T follicular helper cell (primary cell): ENCODE measurements around the gene PDGFRB.

Experiments used
- DNase-seq: peaks from one replicate; pipeline ENCODE4 v3.0.0-alpha.2; 2020; ENCODE audit warnings: low read depth
- total RNA-seq, 2 experiments: gene quantifications; one replicate each; lab custom pipeline; 2026; lab: John Stamatoyannopoulos, UW

PDGFRB gene
- 0 to 0.04 reads per million in 2 experiments for total RNA-seq

DNA sequence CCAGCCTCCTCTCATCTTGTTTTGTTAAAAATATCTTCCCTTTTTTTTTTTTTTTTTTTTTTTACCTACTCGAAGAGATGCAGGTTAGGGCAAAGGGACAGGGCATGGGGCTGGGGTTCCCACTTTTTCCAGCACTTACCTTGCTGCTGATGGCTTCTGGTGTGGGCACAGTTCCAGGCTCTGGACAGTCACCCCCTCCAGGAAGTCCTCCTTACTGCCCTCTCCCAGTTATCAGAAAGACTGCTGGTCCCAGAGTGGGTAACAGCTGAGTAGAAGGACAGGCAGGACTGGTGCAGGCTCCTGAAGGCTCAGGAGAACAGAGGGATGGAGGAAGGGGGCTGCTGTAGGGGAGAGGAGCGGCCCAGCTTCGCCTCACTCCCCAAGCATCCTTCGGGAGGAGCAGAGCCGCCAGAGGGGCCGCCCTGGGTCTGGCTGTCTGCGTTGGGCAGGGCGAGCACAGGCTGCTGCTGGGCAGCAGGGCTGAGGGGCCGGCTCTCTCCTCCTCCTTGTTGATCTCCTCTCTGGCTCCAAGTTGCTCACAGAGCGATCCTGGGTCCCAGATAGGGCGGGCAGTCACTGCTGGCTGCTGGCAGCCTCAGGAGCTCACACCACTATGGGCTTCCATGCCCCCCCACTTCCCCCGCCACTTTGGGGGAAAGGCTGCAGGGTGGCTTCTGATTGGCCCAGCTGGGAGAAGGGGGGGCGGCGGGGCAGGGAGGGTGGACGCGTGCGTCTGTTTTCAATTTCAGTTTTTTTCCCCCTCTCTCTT is at the start of gene PDGFRB:
Gene PDGFRB, minus strand, starts transcription at position 588 of the 769 bp plus-strand sequence. CDS start 18,798 bp downstream, outside the sequence.
- no peak for DNase-seq

DNA sequence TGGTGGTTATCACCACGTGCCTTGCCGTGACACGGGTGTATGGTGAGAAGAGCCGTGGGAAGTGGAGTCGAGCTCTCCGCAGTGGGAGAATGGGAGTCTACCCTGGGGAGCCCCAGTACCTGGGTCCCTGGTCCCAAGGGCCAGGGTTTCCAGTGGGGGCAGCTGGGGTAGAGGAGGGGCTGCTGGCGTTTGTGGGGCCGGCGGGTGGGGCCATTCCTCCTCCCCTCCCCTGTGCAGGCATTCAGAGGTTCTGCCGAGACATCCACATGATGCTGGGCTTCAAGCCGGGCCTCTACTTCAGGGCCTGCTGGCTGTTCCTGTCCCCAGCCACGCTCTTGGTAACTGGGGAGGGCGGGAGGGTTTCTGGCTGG is 48.9 kb upstream of the PDGFRB start:
- no peak for DNase-seq

DNA sequence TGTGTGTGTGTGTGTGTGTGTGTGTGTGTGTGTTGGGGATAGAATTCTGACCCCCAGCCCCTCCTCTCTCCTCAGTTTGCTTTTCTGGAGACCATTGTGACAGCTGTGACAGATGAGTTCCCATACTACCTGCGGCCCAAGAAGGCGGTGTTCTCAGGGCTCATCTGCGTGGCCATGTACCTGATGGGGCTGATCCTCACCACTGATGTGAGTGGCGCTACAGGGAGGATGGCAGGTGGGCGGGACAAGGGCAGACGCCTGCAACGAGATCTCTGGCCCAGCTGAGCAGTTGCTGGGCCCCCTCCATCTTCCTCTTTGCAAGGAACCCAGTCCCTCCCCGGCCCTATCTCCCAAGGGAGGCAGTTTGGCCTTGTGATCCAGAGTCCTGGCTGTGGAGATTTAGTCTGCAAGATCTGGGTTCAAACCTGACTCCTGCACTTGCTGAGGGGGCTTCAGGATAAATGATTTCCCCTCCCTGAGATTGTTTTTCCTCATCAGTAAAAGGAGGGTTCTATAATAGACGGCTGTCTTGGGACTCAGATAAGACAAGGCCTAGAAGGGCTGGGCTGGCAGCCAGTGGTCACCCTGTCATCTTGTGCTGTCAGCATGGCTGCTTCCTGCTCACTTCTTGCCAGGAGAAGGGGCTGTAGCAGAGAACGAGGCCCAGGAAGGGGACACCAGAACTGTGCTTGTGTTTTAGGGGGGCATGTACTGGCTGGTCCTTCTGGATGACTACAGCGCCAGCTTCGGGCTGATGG is 48.4 kb upstream of the PDGFRB start:
- no peak for DNase-seq

DNA sequence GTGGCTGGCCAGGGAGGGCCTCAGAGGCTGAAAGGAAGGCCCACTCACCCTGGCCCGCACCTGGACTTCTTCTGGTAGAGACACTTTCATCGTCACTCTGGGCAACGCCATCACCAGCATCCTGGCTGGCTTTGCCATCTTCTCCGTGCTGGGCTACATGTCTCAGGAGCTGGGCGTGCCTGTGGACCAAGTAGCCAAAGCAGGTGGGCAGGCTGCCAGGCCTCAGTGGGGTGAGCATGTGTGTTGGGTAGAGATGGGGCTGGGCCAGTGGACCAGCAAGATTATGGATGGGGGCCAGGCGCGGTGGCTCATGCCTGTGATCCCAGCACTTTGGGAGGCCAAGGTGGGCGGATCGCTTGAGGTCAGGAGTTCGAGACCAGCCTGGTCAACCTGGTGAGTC is 46.9 kb upstream of the PDGFRB start:
- DNase-seq: no peak

DNA sequence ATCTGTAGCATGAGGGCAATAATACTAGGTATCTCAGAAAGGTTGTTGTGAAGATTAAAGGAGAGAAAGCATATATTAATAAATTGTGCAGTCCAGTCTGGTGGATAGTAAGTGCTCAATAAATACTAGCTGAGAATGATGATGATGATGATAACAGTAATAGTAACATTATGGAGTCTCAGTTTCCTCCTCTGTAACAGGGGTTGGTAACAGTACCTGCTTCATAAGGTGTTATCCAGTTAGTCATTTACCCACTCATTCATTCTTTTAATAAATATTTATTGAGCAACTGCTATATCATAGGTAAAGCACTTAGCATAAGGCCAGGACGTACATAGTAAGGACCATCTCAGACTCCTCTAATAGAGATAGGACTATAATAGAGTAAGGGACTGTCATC is 41.8 kb upstream of the PDGFRB start:
- DNase-seq: no peak

DNA sequence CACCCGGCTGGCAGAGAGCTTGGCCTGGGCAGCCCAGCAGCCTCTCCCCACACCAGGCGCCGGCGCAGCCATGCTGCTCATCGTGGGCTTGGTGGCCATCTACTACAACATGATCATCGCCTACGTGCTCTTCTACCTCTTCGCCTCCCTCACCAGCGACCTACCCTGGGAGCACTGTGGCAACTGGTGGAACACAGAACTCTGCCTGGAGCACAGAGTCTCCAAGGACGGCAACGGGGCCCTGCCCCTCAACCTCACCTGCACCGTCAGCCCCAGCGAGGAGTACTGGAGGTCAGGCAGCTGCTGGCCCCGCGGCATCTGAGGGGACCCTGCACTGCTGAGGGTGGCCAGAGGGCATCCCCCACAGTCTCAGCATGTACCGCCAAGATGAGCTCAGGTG is 41.3 kb upstream of the PDGFRB start:
- DNase-seq: no peak

DNA sequence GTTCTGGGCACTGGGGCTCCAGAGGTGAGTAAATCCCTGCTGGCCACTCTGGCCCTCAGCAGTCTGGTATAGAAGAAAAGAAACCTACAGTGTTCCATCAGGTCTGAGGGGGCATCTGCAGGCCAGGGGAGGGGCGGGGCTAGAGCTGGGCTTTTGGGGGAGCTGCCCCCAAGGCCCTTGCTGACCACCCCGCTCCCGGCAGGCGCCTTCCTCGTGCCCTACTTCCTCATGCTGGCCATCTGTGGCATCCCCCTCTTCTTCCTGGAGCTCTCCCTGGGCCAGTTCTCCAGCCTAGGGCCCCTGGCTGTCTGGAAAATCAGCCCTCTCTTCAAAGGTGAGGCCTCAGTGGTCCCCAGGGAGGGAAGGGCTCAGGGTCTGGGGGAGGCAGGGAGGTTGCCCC is 40.9 kb upstream of the PDGFRB start:
- DNase-seq: no peak

DNA sequence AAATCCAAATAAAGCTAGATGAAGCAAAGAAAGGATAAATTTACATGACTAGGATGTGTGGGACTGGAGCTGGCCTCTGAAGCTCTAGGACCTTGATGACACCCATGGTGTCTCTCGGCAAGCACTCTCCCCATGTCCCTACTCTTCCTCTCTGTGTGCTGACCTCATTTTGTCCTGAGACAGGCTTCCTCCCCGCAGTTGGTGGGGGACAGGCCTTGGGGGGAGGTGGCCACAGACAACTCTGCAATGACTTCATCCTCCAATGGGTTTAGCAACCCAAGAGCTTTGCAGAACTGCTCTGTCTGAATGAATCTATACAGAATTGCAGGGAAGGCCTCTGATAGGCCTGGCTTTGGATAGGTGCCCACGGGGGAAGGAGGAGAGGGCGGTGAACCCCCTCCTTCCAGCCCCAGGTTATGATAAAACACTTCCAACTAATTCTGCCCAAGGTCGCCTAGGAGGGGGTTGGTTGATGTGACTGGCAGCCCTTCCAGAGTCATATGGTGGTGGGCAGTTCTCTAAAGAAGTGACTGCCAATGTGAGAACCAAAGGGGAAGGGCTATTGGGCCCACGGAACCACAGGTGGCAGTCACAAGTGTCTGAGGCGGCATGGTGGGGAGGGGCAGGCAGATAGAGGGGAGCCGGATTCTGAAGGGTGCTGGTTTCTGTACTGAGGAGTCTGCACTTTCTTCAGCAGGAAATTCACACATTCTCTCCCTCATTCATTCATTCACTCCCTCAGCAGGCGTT is 40.3 kb upstream of the PDGFRB start:
- no peak for DNase-seq

DNA sequence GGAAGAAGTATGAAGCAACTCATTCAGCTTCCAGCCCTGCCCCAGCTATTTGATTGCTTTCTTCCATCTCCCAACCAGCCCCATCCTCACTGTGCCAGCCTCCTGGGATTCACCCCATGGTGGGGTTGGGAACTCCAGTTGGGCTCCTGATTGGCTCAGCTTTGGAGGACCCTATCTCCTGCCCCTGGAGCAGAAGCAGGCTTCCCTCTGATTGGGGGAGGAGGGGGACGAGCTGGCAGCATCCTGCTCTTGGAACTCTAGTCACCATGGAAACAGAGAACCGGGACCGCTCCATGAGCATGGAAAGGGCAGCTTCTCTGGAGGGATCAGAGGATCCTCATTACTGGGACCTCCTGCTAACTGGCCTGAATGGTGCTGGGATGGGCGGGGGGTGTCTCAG is 36.8 kb upstream of the PDGFRB start:
- no peak for DNase-seq

DNA sequence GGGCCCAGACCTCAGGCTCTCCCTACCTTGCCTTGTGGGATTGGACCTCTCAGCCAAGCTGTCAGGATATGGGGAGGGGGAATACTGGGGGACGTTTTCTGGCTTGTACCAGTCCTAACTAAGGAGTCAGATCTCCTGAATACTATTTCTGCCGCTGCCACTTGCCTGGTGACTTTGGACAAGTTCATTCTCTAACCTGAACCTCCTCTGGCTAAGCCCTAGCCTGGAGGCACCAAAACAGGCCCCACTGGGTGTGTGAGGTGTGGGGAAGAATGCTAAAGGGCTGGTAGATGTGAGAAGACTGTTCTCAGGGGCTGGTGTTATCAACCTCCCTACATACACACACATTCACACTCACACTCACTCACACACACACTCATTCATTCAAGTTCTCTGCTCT is 35.3 kb upstream of the PDGFRB start:
- no peak for DNase-seq

DNA sequence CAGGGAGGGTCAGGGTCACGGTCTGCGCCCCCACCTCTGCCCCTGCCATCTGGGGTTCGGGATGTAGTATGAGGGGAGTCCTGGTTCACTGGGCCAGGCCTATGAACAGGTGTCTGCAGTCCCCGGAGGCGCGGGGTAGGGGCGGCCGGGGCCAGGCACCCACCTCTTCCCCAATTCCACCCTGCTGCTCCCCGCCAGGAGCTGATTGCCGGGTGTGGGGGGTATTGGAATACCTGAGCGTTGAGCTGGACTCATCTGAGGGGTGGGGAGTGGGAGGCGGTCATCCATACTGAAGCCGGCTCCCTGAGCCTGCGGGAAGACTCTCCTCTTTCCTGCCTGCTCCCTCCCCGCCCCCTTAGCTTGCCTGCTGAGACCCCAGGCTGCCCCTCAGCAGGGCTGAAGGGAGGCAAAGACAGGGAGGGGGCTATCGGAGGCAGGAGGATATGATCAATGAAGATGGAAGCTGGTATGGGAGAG is 34.9 kb upstream of the PDGFRB start:
- no peak for DNase-seq

DNA sequence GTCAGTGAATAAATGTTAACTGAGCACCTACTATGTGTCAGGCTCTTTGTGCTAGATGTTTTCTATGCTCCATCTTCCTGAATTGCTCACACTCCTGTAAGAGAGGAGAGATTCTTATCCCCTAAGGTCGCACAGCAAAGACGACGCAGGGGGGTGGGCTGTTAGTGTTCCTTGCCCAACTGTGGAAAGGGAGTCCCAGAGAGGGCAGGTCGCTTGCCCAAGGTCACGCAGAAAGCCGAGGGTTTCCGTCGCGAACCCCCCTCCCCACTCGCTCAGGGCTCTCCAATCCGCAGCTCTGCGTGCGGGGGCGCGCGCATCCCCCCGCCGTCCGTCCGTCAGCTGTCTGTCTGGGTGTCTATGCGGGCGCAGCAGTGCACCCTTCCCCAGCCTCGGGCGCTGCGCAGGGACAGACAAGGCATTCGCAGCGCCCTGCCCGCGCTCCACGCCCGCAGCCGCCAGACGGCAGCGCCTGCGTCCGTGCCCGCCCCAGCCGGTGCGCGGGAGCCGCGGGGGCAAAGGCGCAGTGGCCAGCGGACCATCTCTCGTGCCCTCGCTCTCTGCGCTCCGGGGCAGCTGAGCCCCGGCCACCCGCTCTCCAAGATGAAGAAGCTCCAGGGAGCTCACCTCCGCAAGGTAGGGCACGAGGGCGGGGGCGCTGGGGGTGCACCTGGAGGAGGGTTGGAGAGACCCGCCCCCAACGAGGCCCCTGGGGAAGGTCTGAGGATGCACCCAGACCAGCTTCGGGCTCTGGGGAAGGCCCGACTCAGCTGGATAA is 34.3 kb upstream of the PDGFRB start, which contains the start of gene SLC6A7:
Gene SLC6A7, plus strand, starts transcription at position 335 of the 775 bp plus-strand sequence. Its CDS starts 266 bp downstream, at position 601.
- no peak for DNase-seq

DNA sequence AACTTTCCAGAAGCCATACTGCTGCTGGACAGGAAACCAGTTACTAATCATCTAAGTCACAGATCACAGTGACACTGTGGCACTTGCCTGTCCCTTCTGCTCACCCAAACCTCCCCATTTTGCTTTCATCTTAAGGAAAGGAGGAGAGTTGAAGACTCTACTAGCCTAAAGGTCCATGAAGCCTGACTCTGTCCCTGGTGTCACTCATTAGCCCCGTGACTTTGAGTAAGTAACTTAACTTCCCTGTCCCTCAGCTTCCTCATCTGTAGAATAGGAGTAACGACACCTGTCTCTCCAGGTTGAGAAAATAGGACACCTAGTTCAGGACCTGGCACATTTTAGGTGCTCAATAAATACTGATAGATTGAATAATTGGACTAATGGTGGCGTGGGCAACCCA is 33.7 kb upstream of the PDGFRB start:
- DNase-seq: no peak

DNA sequence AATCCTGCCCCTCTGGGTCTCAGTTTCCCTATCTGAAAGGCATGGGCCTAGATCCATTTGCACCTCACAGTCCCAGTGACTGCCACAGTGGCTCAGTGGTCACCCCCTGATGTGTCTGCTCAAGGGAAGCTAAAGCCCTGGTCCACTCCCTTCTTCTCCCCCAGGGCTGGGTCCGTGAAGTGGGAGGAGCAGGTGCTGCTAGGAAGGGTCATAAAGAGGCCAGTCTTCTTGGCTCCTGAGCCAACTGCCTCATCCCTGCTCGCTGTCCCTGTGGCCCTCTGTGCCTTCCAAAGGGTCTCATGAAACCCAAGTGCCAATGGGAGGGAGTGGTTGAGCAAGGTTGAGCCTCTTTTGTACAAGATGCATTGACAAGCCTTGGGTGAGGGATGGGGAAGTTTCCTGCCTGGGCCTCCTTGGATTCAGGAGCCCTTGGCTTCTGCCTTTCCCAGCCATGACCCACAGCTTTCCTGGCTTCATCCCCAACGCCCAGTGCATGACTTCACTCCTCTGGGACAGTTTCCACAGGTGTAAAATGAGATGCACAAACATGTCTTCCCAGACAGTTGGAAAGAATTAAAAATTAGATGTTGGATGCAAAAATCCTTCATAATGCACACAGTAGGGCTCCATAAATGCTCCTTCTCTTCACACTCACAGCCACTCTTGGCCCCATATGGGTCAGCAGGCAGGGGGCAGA is 32.6 kb upstream of the PDGFRB start:
- DNase-seq: no peak

DNA sequence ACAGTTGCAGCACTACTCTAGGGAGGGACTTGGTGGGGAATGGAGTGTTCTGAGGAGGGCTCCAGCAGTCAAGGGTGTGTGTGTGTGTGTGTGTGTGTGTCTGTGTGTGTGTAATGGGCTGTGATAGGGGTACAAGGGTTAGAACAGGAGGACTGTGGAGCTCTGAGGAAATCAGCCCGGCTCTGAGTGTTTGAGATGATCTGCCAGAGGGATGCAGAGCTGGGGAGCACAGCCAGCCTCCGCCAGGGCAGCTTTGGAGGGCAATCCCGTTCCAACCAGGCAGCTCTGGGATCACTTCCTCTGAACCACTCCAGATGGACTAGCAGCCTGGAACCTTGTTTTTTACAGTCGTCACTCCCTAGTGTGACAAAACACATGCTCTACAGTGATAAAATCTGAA is 31.3 kb upstream of the PDGFRB start:
- DNase-seq: no peak

DNA sequence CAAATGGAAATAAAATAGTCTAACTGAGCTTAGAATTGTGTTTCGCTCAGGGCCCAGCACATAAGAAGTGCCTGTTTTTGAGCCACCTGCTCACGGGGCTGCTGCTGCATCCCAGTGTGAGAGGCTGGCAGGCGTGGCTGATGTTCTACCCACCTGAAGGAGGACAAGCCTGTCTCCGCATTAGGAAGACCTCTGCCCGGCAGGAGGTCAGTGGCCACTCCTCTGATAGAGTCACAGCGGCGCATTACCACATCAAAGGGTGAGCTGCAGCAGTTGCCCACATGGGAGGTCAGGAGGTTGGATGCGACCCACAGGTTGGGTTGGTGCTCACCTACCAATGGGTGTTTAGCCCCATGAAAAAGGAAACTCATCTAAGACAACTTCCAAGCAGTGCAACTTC is 30.5 kb upstream of the PDGFRB start:
- DNase-seq: no peak

DNA sequence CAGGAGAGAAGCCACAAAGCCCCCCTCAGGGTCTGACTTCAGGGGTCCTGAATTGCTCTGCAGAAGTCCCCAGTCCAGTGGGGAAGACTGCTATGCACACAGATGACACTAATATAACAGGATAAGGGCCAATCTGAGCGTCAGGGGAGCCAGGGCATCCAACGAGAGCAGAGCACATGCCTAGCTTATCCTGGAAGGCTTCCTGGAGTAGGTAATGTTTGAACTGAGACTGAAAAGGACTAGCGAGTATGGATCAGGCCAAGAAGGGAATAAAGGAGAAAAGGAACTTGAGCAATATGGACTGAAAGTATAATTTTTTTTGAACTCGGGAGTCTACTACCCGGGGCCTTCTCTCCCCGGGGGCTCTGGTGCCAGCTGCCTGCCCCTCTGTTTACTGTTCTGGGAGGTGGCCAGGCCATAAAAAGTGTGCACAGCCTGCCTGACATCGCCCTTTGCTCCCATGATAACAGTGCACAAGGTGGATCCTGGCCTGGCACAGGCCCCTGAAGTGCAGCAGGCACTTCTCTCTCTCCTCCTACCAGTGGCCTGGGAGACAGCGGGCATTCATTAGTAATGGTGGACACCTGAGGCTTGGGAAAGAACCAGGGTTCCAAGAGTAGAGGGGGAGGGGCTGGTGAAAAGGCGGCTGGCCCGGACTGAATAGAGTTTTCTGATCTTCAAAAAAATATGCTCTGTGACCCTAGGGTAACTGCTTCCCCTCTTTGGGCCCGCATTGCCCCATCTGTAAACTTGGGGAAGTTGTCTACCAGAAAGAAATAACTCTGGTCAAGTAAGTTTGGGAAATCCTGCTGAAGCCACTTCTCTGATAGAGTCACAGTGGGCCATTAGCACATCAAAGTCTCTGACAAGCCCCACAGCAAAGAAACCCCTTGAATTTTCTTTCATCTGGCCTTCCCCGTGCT is 29.6 kb upstream of the PDGFRB start:
- no peak for DNase-seq

DNA sequence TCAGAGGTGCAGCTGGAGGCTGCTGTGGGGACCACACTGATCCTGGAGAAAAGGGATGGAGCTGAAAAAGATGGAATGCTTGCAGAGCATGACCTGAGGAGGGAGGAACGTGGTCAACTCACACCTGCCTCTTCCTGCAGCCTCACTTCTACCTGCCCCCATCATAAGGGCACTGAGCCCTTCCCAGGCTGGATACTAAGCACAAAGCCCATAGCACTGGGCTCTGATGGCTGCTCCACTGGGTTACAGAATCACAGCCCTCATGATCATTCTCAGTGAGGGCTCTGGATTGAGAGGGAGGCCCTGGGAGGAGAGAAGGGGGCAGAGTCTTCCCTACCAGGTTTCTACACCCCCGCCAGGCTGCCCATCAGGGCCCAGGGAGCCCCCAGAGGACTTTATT is 28.4 kb upstream of the PDGFRB start:
- DNase-seq: no peak

DNA sequence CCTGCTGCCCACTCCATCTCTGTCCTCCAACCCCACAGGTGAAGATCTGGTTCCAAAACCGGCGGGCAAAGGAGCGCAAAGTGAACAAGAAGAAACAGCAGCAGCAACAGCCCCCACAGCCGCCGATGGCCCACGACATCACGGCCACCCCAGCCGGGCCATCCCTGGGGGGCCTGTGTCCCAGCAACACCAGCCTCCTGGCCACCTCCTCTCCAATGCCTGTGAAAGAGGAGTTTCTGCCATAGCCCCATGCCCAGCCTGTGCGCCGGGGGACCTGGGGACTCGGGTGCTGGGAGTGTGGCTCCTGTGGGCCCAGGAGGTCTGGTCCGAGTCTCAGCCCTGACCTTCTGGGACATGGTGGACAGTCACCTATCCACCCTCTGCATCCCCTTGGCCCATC is 27.8 kb upstream of the PDGFRB start:
- DNase-seq: no peak

DNA sequence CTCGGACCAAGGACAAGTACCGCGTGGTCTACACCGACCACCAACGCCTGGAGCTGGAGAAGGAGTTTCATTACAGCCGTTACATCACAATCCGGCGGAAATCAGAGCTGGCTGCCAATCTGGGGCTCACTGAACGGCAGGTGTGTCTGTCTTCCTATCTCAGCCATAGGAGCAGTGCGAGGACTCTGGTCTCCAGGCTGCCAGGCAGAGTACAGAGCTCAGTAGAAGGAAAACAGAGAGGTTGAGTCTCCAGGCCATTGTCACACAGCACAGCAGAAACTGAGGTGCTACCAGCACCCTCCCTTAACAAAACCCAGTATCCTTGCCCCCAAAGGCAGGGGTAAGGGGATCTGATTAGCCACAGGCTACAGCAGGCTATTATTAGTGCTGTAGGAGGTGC is 27.1 kb upstream of the PDGFRB start:
- no peak for DNase-seq
